ENCODE data around the gene SDF4.

DNA sequence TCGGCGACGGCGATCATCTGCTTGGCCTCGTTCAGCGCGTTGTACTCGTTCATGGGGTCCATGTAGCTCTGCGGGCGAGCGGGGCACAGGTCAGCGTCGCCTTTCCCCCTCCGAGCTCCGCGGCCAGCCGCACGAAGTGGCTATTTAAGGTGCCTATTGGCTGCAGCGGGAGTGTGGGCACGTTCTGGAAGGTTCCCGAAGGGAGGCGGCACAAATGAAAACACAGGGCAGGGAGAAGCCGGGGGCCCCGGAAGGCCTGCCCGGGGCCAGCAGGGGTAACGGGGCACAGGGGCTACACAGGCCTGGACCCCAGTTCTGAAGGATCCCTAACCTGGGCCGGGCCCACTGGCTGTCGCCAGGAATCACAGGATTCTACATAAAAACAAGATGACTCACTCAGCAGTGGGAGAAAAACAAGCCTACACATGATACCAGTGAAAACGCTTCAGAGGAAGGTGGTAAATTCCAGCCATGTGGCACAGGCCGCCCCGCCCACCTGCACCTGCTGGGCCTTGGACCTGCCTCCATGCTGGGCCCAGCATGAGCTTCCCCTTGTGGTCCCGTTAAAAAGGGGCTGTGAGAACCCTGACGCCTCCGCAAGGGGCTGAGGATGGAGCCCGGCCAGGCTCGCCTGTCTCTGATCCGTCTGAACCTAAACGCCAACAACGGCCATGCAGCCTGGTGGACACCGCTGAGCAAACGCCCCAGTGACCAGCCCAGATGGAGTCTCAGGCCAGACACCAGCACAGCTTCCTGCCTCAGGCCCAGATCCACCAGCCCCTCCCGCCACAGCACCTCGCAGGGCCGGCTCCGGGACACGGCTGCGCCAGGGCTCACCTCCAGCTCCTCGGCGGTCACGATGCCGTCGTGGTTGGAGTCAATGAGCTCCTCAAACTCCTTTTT lies 13.9 kb downstream of the SDF4 start:
- TF ChIP-seq, protein P1, sequence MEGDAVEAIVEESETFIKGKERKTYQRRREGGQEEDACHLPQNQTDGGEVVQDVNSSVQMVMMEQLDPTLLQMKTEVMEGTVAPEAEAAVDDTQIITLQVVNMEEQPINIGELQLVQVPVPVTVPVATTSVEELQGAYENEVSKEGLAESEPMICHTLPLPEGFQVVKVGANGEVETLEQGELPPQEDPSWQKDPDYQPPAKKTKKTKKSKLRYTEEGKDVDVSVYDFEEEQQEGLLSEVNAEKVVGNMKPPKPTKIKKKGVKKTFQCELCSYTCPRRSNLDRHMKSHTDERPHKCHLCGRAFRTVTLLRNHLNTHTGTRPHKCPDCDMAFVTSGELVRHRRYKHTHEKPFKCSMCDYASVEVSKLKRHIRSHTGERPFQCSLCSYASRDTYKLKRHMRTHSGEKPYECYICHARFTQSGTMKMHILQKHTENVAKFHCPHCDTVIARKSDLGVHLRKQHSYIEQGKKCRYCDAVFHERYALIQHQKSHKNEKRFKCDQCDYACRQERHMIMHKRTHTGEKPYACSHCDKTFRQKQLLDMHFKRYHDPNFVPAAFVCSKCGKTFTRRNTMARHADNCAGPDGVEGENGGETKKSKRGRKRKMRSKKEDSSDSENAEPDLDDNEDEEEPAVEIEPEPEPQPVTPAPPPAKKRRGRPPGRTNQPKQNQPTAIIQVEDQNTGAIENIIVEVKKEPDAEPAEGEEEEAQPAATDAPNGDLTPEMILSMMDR (conservative IDR thresholded peaks at IDR 0.05): no peak
- no peak for TF ChIP-seq ZFX (IDR thresholded peaks at IDR 0.05)
